Measurements from ENCODE around the gene IFFO2.

- TF ChIP-seq, protein P1, sequence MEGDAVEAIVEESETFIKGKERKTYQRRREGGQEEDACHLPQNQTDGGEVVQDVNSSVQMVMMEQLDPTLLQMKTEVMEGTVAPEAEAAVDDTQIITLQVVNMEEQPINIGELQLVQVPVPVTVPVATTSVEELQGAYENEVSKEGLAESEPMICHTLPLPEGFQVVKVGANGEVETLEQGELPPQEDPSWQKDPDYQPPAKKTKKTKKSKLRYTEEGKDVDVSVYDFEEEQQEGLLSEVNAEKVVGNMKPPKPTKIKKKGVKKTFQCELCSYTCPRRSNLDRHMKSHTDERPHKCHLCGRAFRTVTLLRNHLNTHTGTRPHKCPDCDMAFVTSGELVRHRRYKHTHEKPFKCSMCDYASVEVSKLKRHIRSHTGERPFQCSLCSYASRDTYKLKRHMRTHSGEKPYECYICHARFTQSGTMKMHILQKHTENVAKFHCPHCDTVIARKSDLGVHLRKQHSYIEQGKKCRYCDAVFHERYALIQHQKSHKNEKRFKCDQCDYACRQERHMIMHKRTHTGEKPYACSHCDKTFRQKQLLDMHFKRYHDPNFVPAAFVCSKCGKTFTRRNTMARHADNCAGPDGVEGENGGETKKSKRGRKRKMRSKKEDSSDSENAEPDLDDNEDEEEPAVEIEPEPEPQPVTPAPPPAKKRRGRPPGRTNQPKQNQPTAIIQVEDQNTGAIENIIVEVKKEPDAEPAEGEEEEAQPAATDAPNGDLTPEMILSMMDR (IDR thresholded peaks at IDR 0.05) = no peak
- TF ChIP-seq POLR2A (IDR thresholded peaks at IDR 0.05) = no peak
- no peak for TF ChIP-seq POLR2AphosphoS5 (IDR thresholded peaks at IDR 0.05; ENCODE audit: insufficient read depth in 1 of 2, low read depth in 1 of 2)
Measured at GRCh38 chr1:18960821-18961220, 4.3 kb upstream of the IFFO2 start.
